NCI-H526 (cell line): ENCODE results near the gene ALDH1L1.
"Not testable (repeated sequence)": the region's sequence is repeated elsewhere in the genome, so short reads cannot be mapped to it uniquely, and the experiment has no call there.

ENCODE experiments used
- DNase-seq, 2 experiments: peaks; one replicate each; lab custom pipeline; 2025; lab: John Stamatoyannopoulos, UW

The ALDH1L1 gene

GRCh38 chr3:126106336-126107202, 73.8 kb downstream of the ALDH1L1 start:
- no peak for DNase-seq

GRCh38 chr3:126105691-126106187, 74.6 kb downstream of the ALDH1L1 start:
- DNase-seq: no peak

GRCh38 chr3:126104742-126105605, 75.4 kb downstream of the ALDH1L1 start:
- DNase-seq: no peak

GRCh38 chr3:126104028-126104635, 76.3 kb downstream of the ALDH1L1 start:
- DNase-seq: no peak

GRCh38 chr3:126103121-126104027, 77.0 kb downstream of the ALDH1L1 start:
- peak in 1 of 2 experiments; percentile 55 for DNase-seq

GRCh38 chr3:126102530-126102951, 77.8 kb downstream of the ALDH1L1 start:
- DNase-seq: no peak

GRCh38 chr3:126102011-126102410, 78.4 kb downstream of the ALDH1L1 start:
- no peak for DNase-seq

GRCh38 chr3:126101521-126101982, 78.8 kb downstream of the ALDH1L1 start:
- no peak for DNase-seq

GRCh38 chr3:126100634-126101301, 79.6 kb downstream of the ALDH1L1 start:
- DNase-seq: no peak

- DNase-seq: no peak
Observed at GRCh38 chr3:126100269-126100633, 80.1 kb downstream of the ALDH1L1 start.

- no peak for DNase-seq
Observed at GRCh38 chr3:126098391-126098858, 82.0 kb downstream of the ALDH1L1 start.

- no peak for DNase-seq
Observed at GRCh38 chr3:126097801-126098200, 82.6 kb downstream of the ALDH1L1 start.

- DNase-seq: not testable (repeated sequence)
Observed at GRCh38 chr3:126096274-126096673, 84.1 kb downstream of the ALDH1L1 start.

- DNase-seq: not testable (repeated sequence)
Observed at GRCh38 chr3:126092128-126092527, 88.3 kb downstream of the ALDH1L1 start.

- DNase-seq: no peak
Observed at GRCh38 chr3:126087552-126088175, 92.7 kb downstream of the ALDH1L1 start.

GRCh38 chr3:126085841-126086240, 94.5 kb downstream of the ALDH1L1 start:
- DNase-seq: no peak

- DNase-seq: no peak
Observed at GRCh38 chr3:126085276-126085675, 95.1 kb downstream of the ALDH1L1 start.

GRCh38 chr3:126084768-126085180, 95.6 kb downstream of the ALDH1L1 start:
- DNase-seq: no peak

- DNase-seq: peak; percentile 64 to 94
Observed at GRCh38 chr3:126083913-126084767, 96.2 kb downstream of the ALDH1L1 start, which contains the start of gene SLC41A3. SLC41A3 (minus strand) TSS chr3:126084124; CDS start chr3:126068219, 15,905 bp downstream.
